Uterus (tissue), 2 donors: ENCODE results near the gene TOMM20.

ENCODE experiments used
- CTCF ChIP-seq, 4 experiments: fragments of 200-600 bp in 2 of 4; fragments of 450-650 bp in 2 of 4; sonication (generic) in 2 of 4; IDR thresholded peaks; one replicate each; pipeline ENCODE4 v1.5.1; 2016 to 2019; ENCODE audit warnings: antibody characterized with exemption in 4 of 4, mild to moderate bottlenecking in 2 of 4, moderate library complexity in 1 of 4
- POLR2A ChIP-seq, 2 donors: fragments of 450-650 bp; IDR thresholded peaks; one replicate each; pipeline ENCODE4 v1.6.1; 2016; ENCODE audit warnings: antibody characterized with exemption in 2 of 2, mild to moderate bottlenecking in 1 of 2, moderate library complexity in 1 of 2

- TF ChIP-seq POLR2A (IDR thresholded peaks at IDR 0.05) (no peak), CTCF (IDR thresholded peaks at IDR 0.05) (no peak)
Measured at GRCh38 chr1:235168375-235168774, 39.7 kb upstream of the TOMM20 start.
